Measurements from ENCODE around the gene RGN. TPM values are rescaled to one million over a fixed set of nuclear protein-coding genes. Genes with fewer than 3 reads are reported as not detected.

The RGN gene
- 10 to 100 TPM in 1 of 2 donors, 1 to 10 TPM in 1; 9.3 to 13.9 TPM for total RNA-seq
- long read RNA-seq, transcript RGN-202 (7 exons, 1,611 nt), result major isoform, 11 of 19 reads
- long read RNA-seq, partial matches to known transcripts, result 0 of 19 reads
- long read RNA-seq, other reads (novel, unspliced or antisense), result 2 of 19 reads

DNA sequence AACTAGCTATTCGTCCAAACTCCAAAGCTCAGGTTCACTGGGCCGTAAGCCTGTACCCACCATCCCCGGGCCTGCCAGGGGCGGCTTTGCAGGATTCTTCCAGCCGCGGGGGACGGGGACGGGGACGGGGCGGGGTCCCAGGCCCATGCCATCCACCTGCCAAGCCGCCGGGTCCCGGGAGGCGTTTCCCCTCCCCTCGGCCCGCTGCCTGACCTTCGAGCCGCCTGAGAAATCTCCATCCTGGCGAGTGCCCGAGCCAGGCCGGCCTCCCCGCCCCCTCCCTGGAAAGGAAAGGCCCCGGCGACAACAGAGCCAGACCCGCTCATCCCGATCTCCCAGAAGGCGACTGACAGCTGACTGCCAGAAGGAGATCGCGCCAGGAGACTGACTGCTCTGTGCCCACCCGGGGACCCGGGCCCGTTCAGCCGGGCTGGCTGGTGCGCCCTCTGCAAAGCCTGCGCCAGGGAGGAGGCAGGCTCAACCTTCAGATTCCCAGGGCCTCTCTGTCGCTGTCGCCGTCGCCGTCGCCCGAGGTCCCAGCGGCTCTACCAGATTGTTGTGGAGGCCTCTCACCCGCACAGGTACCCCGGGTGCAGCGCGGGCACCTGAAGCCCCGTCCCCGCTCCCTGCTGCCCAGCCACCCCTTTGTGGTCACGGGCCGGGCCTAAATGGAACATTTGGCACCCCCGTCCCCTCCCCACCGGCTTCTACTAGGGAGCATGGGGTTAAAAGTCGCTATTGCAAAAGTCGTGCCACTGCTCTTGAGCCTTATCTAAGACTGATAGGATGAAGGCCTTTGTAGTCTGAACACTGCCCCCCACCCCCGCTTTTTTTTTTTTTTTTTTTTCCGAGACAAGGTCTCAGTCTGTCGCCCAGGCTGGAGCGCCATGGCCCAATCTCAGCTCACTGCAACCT is at the start of gene RGN:
RGN (plus strand) TSS at position 315 of the 915 bp plus-strand sequence. CDS start 2,702 bp downstream, outside the sequence.
- intact Hi-C loops (cut with DNase I), result no loop called here
- peak; percentile 29 for DNase-seq
- peak; percentile 68 to 84 for ATAC-seq

DNA sequence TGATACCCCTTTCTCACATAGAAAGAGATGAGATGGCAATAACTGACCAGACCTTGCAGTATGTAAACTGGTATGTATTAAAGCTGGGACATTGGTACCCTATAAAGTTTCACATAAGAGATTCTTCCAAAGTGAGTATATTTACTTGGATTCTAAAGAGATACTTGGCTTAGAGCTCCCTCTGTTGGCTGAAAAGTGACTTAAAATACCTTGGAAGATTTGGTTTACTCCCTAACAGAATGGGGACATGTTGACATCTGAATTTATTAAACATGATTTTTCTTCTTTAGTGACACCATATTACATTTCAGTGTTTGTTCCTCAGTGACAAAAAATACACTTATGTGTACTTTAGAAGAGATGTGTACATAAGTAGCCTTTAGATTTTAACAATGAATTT is 47.9 kb upstream of the RGN start:
- DNase-seq (no peak), ATAC-seq (no peak)
- intact Hi-C loops (cut with DNase I), result loop anchor here in 1 of 2 donors (5.0 kb wide), 1 partner anchor 128 kb away; no protein-coding TSS in a partner anchor

GRCh38 chrX:47047989-47048388 is 30.3 kb upstream of the RGN start:
- ATAC-seq (no peak), DNase-seq (no peak)
- intact Hi-C loops (cut with DNase I), result no loop called here

DNA sequence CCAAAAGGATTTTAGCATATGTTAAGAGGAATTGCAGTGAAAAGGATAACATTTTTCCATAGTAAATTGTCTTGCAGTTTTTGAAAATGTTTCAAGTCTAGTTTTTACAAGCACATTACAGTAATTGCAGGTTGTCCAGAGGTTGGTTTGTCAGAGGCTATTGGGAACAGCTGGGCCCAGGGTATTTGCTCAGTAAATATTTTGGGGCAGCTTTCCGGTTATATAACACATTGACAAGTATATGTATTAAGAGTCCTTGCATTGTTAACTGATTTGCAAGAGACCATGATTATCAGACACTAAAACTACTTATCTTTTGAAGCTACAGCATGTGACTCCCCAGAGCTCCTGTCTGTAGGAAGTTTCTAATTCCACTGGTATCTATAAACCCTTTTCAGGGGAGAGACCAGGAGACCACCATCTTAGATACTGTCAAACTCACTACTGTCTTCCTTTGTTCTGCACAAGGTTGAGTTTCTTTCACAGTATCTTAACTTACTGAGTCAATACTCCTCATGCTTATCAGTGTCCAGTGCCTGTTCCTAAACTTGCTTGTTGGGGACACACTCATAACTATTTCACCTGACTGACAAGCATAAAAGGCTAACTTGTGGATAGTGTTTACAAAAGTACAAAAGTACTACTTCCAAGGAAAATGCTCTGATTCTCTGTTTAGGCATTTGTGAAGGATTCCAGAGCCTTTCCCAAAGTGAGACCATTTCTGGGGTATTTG is 18.9 kb upstream of the RGN start:
- no peak for ATAC-seq
- intact Hi-C loops (cut with DNase I), result no loop called here
- no peak for DNase-seq

GRCh38 chrX:47060708-47061107 is 17.5 kb upstream of the RGN start:
- DNase-seq (no peak), ATAC-seq (no peak)
- intact Hi-C loops (cut with DNase I), result no loop called here

DNA sequence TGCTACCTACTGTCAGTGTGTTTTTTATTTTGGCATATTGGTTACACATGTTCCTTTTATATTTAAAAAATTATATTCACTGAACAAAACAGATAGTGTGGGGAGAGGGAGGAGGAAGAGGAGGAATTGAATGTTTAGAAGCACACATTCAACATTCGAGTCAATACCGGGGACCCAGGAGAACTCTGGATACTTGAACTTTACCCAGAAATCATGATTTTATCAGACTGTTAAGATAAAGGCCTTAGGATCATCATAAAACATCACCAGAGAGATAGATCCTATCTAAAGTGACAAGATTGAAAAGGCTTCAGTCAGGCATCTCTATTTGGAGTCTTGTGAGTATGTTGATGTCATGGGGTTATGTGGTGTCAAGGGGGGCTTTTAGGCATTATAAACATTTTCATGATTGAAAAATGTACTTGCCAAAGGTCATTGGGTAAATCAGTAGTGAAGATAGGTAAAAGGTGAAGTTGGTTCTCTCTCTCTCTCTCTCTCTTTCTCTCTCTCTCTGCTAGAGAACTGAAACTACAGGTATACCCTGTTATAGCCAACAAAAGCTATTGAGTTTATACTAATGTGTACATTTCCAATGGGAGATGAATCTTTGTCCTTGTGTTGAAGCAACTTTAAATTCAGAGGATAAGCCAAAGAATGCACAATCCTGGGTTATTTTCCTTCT is 16.9 kb upstream of the RGN start:
- ATAC-seq (no peak), DNase-seq (no peak)
- intact Hi-C loops (cut with DNase I), result no loop called here

DNA sequence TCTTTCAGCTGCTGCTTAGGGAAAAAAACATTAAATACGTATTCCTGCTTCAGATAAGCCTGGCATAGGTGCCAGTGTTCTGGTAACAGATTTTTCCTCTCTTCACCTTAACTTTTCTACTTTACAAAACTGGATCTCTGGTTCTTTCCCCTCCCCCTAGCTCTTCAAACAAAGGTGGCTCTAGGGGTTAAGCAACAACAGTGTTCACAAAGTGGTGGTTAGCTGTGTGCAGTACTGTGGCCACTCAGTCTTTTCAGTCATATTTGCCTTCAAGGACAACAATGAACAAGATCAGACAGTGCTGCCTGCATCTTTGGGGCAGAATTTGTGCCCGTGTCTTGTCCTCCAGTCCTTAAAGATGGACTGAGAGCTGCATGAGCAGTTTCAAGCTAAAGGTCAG is 15.1 kb upstream of the RGN start:
- intact Hi-C loops (cut with DNase I), result no loop called here
- DNase-seq (no peak), ATAC-seq (no peak)

GRCh38 chrX:47068214-47068613 is 10.0 kb upstream of the RGN start:
- no peak for ATAC-seq
- DNase-seq, result no peak
- intact Hi-C loops (cut with DNase I), result no loop called here

GRCh38 chrX:47068720-47069119 is 9.5 kb upstream of the RGN start:
- ATAC-seq (no peak), DNase-seq (no peak)
- intact Hi-C loops (cut with DNase I), result no loop called here

DNA sequence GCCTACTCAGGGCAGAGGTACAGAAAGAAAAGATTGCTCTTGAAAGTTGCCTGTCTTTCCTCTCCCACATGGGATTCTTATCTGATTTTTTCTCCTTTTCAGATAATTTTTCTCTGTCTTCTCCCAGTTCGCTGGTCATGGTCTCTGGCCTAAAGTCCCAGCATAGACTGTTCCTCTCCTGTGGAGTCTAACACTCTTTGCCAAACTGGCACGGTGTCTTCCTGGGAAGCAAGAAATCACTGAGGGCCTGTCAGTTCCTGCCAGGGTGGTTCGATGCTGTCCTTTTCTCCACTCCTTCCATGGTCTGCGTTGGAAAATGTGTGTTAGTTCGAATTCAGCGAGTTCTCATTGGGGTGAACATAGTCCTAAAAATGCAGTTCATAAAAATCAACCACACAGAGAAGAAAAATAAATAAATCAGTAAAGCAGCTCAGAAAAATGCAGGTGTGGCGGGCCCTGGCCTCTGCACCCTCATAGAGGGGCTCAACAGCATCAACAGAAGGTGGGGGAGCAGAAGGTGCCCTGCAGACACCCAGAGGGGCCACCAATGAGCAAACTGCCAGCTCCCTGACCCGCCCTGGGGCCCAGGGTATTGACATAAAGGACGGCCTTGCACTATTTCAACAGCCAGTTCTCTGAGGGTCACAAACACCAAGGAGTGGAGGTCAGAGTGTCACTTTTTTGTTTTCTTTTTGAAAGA is 2.1 kb downstream of the RGN start:
- DNase-seq, result no peak
- intact Hi-C loops (cut with DNase I), result no loop called here
- no peak for ATAC-seq

- no peak for ATAC-seq
- intact Hi-C loops (cut with DNase I), result no loop called here
- no peak for DNase-seq
These were observed 2.6 kb downstream of the RGN start for GRCh38 chrX:47080915-47081236.

DNA sequence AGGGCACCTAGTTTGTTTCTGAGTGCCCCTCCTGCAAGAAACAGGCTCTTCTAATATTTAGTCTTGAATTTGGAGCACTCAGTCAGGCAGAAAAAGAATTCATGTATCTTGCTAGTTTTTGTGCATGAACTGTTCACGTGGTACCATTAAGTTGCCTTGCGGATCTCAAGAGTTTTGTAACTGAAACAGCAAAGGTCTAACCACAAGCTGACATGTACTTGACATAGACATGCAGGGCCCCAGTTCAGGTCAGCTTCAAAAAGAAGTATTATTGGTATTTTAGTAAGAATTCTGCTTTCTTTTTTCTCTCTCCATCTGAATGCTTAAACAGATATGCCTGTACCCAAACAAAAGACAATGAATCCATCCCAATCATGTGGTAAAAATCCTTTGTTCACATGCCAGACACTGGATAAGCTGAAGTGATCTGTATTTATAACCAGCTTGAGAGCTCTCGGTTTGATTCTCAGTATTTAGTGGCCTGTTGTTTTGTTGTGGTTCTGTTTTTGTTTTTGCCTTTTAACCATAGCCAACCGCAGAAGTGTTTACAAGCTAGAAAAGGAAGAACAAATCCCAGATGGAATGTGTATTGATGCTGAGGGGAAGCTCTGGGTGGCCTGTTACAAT is 13.0 kb downstream of the RGN start:
- ATAC-seq (no peak), DNase-seq (no peak)
- intact Hi-C loops (cut with DNase I), result no loop called here

DNA sequence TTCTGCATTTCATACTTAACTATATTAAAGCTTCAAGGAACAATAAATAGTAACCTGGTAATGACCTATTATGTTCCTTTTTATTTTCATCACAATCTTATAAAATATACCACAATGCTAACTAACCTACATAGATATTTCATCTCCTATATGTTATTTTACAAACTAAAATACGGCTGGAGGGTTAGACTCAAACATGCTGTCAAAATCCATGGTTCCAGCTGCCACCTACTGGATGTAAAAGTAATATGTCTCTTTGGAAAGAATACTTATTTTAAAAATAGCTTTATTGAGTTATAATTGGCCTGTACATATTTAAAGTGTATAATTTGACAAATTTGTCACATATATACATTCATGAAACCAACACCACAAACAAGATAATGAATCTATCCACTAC is 15.0 kb downstream of the RGN start:
- ATAC-seq, result no peak
- intact Hi-C loops (cut with DNase I), result no loop called here
- no peak for DNase-seq

GRCh38 chrX:47093860-47094259 is 15.6 kb downstream of the RGN start:
- intact Hi-C loops (cut with DNase I), result no loop called here

DNA sequence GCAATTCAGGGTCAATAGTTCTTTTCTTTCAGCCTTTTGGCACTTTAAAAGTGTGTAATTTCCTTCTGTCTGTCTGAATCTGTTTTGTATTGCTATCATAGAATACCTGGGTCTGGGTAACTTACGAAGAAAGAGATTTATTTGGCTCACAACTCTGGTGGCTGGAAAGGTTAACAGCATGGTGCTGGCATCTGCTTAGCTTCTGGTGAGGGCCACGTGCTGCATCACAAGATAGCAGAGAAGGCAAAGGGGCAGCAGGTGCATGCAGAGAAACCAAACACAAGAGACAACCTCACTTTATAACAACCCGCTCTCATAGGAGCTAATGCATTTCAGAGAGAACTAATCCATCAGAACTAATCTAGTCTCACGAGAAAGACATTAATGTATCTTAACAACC is 18.8 kb downstream of the RGN start:
- no peak for DNase-seq
- ATAC-seq, result no peak
- intact Hi-C loops (cut with DNase I), result no loop called here

More at GRCh38 chrX:47093860-47094259, 15.6 kb downstream of the RGN start:
- ATAC-seq (no peak), DNase-seq (no peak)

GRCh38 chrX:47098338-47099094 is 20.3 kb downstream of the RGN start:
- intact Hi-C loops (cut with DNase I), result no loop called here
- DNase-seq, result no peak

DNA sequence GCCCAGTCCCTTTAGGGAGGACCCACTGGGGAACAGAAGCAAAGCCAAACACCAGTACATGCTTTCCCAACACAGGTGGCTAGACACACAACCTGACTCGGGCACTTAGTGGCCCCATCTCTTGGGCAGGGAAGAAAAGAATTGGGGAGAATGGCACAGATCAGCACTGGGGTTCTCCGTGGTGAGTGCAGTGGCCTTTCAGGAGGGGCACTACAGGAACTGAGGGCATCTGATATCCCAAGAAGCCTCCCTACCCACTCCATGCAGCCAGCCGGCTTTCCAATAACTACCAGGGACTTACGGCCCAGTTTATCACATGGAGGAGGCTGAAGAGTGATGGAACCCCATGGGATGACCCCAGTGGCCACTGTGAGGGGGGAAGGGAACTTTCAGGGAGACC is 23.0 kb downstream of the RGN start:
- no peak for DNase-seq
- no peak for ATAC-seq
- intact Hi-C loops (cut with DNase I), result no loop called here

More at GRCh38 chrX:47098338-47099094, 20.3 kb downstream of the RGN start:
- no peak for ATAC-seq

Data from left cardiac atrium (tissue), 4 donors.